MCF 10A (cell line): ENCODE data around the gene COCH. TPM values are rescaled to one million over a fixed set of nuclear protein-coding genes. Genes with fewer than 3 reads are reported as not detected.
A peak's percentile ranks its signal among the peaks of the same experiment; 100 is the strongest.

Experiments used
- BruUV-seq: library from RNA; stranded (reverse); fragments of 400-500 nt; replicated peaks from 2 replicates; lab custom pipeline; 2021; lab: Mats Ljungman, UMichigan
- CTCF ChIA-PET: fragments of 300-600 bp; sonication (Branson Sonifier 250); formaldehyde crosslinking; extraction: SDS; loops from one replicate; lab custom pipeline; 2021; ENCODE audit warnings: antibody characterized with exemption, inconsistent platforms; lab: Yijun Ruan, JAX
- POLR2A ChIA-PET: fragments of 300-600, 350-650 bp; sonication (Branson Sonifier 250); formaldehyde crosslinking; extraction: SDS; loops from one replicate; lab custom pipeline; 2020; ENCODE audit warnings: antibody characterized with exemption, inconsistent platforms; lab: Yijun Ruan, JAX
- DNase-seq: peaks from one replicate; pipeline ENCODE4 v3.0.0-alpha.2; 2018; ENCODE audit not compliant: unreplicated experiment
- H3K27ac Mint-ChIP-seq: one replicate; pipeline ENCODE4 v1.8.0; 2022; ENCODE audit warnings: mild to moderate bottlenecking, low read depth, mixed read lengths; ENCODE audit not compliant: unreplicated experiment
- H3K27me3 Mint-ChIP-seq: one replicate; pipeline ENCODE4 v1.8.0; 2022; ENCODE audit warnings: mixed read lengths; ENCODE audit not compliant: insufficient read depth, unreplicated experiment
- H3K36me3 Mint-ChIP-seq: one replicate; pipeline ENCODE4 v1.8.0; 2022; ENCODE audit warnings: mild to moderate bottlenecking, moderate library complexity, mixed read lengths; ENCODE audit not compliant: insufficient read depth, unreplicated experiment
- H3K4me1 Mint-ChIP-seq: one replicate; pipeline ENCODE4 v1.8.0; 2022; ENCODE audit warnings: mixed read lengths; ENCODE audit not compliant: insufficient read depth, unreplicated experiment
- H3K4me3 Mint-ChIP-seq: one replicate; pipeline ENCODE4 v1.8.0; 2022; ENCODE audit warnings: mild to moderate bottlenecking, moderate library complexity, mixed read lengths; ENCODE audit not compliant: unreplicated experiment
- H3K9me3 Mint-ChIP-seq: one replicate; pipeline ENCODE4 v1.8.0; 2022; ENCODE audit warnings: mixed read lengths; ENCODE audit not compliant: unreplicated experiment
- intact Hi-C: fragments of 100-400 bp; cut with micrococcal nuclease; formaldehyde crosslinking; loops from 2 replicates; pipeline ENCODE4 v1.14.1; 2022
- total RNA-seq: library from RNA; stranded (reverse); gene quantifications from 2 replicates; pipeline ENCODE4 v1.2.3, GENCODE V29; 2022
- TF ChIP-seq, protein P1 (sequence below): fragments of 200-600 bp; IDR thresholded peaks from one replicate; pipeline ENCODE4 v1.8.0; 2022; ENCODE audit warnings: antibody characterized with exemption, mild to moderate bottlenecking; ENCODE audit not compliant: unreplicated experiment

The COCH gene
- total RNA-seq, 1 experiment from 2014 or later = 0.23 TPM

DNA sequence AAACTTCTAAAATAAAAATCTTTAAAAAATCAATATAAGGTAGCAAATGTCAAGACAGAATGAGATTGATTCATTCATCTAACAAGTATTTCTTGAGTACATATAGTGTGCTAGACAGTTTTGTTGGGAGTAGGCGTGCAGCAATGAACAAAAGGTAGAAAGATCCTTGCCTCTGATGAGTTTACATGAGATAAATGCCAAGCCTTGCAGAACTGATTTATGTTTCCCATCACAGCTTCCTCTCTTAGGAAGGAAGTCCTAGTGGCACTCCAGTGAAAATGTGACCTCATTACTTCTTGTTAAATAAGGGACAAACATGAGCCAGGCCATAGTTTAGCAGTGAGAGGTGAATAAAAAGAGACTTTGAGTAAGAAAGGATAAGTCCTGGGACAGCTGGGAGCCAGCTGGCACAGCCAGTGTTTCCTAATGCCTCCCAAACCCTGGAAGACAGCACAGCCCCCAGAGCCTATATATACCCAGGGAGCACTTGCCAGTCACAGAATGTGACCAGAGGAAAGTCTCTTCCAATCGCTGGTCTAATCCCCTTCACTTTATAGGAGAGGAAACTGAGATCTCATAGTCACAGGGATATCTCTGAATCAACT, 4.7 kb upstream of the COCH start:
- no peak overlapping the region for H3K27ac Mint-ChIP-seq
- H3K36me3 Mint-ChIP-seq = no peaks in the 10 kb centered on the region
- DNase-seq = no peak
- intact Hi-C loops = no loop called here
- H3K9me3 Mint-ChIP-seq = no peaks in the 10 kb centered on the region
- TF ChIP-seq, protein P1, sequence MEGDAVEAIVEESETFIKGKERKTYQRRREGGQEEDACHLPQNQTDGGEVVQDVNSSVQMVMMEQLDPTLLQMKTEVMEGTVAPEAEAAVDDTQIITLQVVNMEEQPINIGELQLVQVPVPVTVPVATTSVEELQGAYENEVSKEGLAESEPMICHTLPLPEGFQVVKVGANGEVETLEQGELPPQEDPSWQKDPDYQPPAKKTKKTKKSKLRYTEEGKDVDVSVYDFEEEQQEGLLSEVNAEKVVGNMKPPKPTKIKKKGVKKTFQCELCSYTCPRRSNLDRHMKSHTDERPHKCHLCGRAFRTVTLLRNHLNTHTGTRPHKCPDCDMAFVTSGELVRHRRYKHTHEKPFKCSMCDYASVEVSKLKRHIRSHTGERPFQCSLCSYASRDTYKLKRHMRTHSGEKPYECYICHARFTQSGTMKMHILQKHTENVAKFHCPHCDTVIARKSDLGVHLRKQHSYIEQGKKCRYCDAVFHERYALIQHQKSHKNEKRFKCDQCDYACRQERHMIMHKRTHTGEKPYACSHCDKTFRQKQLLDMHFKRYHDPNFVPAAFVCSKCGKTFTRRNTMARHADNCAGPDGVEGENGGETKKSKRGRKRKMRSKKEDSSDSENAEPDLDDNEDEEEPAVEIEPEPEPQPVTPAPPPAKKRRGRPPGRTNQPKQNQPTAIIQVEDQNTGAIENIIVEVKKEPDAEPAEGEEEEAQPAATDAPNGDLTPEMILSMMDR = no peak
- H3K4me3 Mint-ChIP-seq = no peak overlapping the region
- CTCF ChIA-PET = interaction anchor here (1.1 kb wide), 1 partner anchor 213 kb away, joined by 3 read pairs; no protein-coding TSS in a partner anchor
- no TSS peak for BruUV-seq
- no peaks in the 10 kb centered on the region for H3K4me1 Mint-ChIP-seq
- POLR2A ChIA-PET = interaction anchor here (0.7 kb wide), 1 partner anchor 11 kb away, joined by 3 read pairs; no protein-coding TSS in a partner anchor
- H3K27me3 Mint-ChIP-seq = peaks cover 15% of the 10 kb centered on the region

DNA sequence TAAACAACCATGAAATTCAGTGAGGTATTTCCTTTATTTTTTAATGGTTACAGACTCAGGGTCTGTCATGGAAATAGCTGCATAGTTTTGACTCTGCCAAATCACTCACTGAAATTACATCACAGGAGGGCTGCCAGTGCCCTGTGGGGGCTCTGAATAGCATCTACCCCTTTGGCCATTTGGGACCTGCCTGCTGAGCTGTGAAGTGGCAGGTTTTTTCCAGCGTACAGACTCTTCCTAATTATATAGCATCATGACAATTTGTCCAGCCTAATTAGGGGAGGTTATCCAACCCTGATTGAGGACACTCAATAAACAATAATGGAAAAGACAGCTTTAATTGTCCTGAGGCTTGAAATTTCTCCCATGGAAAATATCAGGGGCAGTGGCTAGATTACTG, 1.8 kb upstream of the COCH start:
- POLR2A ChIA-PET = no interaction called here
- TF ChIP-seq, protein P1 = no peak
- BruUV-seq = no TSS peak
- H3K9me3 Mint-ChIP-seq = no peaks in the 10 kb centered on the region
- CTCF ChIA-PET = interaction anchor here (0.7 kb wide), 1 partner anchor 15 kb away, joined by 3 read pairs; no protein-coding TSS in a partner anchor
- no peak for DNase-seq
- no peak overlapping the region for H3K27ac Mint-ChIP-seq
- H3K4me1 Mint-ChIP-seq = no peaks in the 10 kb centered on the region
- H3K36me3 Mint-ChIP-seq = no peaks in the 10 kb centered on the region
- H3K27me3 Mint-ChIP-seq = peaks cover 23% of the 10 kb centered on the region
- intact Hi-C loops = no loop called here
- H3K4me3 Mint-ChIP-seq = no peak overlapping the region

DNA sequence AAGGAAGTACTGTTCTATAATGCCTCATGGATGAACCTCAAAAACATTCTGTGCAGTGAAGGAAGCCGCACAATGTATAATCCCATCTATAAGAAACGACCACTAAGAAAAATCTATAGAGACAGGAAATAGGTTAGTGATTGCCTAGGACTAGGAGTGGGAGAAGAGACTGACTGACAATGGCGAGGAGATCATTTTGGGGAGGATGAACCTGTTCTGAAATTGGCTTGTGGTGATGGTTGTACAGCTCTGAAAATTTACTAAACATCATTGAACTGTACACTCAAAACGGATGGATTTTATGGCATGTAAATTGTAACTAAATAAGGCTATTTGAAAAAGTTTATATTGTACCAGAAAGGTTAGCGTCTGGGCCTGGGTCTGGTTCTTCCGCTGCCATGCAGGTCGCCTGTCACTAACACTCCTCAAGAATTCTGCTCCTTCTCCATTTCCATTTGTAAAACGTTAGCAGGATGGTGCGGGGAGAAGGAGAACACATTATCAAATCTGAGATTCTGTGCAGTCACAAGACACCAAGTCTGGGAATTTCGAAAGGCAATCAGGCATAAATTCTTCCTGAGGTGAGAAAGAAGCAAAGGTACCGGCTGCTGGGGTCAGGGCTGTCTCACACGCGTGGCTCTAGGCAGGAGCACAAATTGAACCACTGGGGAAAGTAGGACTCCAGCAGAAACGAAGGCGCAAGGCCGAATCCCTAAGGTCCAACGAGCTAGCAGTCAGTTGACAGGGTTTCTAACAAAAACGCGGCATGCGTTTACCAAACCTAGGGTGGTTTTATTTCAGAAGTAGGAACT, 845 bp upstream of the COCH start:
- intact Hi-C loops = no loop called here
- Mint-ChIP-seq H3K4me3 (peak overlapping the region; percentile 40), H3K27ac (no peak overlapping the region), H3K27me3 (peaks cover 23% of the 10 kb centered on the region), H3K36me3 (no peaks in the 10 kb centered on the region), H3K9me3 (no peaks in the 10 kb centered on the region), H3K4me1 (no peaks in the 10 kb centered on the region)
- POLR2A ChIA-PET = no interaction called here
- CTCF ChIA-PET = interaction anchor here (0.6 kb wide), 1 partner anchor 50 kb away, joined by 3 read pairs; no protein-coding TSS in a partner anchor
- TF ChIP-seq, protein P1 = no peak
- BruUV-seq = no TSS peak
- no peak for DNase-seq
